Caco-2 (cell line): Measurements from ENCODE around the gene ABCA1. TPM values are rescaled to one million over a fixed set of nuclear protein-coding genes. Genes with fewer than 3 reads are reported as not detected.

Experiments
- BruUV-seq: library from RNA; stranded (reverse); fragments of 400-500 nt; replicated peaks from 2 replicates; lab custom pipeline; 2021; lab: Mats Ljungman, UMichigan
- CTCF ChIA-PET: fragments of 300-600 bp; sonication (Branson Sonifier 250); formaldehyde crosslinking; loops from one replicate; lab custom pipeline; 2022; ENCODE audit warnings: antibody characterized with exemption; lab: Charles Lee
- POLR2A ChIA-PET: fragments of 300-600 bp; sonication (Branson Sonifier 250); formaldehyde crosslinking; loops from one replicate; lab custom pipeline; 2022; ENCODE audit warnings: antibody characterized with exemption; lab: Charles Lee
- DNase-seq, 2 experiments: peaks; one replicate each; pipeline versions ENCODE4 v3.0.0 to v3.0.0-alpha.2; 2020 to 2022
- H3K27me3 ChIP-seq: replicated peaks from 2 replicates; pipeline ENCODE4 v1.6.0; 2011; ENCODE audit warnings: low read length; ENCODE audit not compliant: control insufficient read depth, insufficient read depth
- H3K36me3 ChIP-seq: 2 replicates; pipeline ENCODE4 v1.5.1; 2011; ENCODE audit warnings: low read length; ENCODE audit not compliant: control insufficient read depth, insufficient read depth
- H3K4me1 ChIP-seq: fragments of 250-450 bp; sonication (Bioruptor Pico); 2 replicates; pipeline ENCODE4 v1.5.1; 2020; ENCODE audit warnings: mild to moderate bottlenecking
- H3K4me3 ChIP-seq: 2 replicates; pipeline ENCODE4 v1.5.1; 2011; ENCODE audit warnings: low read depth, mild to moderate bottlenecking, control low read depth, low read length
- H3K9me3 ChIP-seq: fragments of 250-450 bp; sonication (Bioruptor Pico); 2 replicates; pipeline ENCODE4 v1.5.1; 2020; ENCODE audit warnings: mild to moderate bottlenecking, moderate library complexity
- H3K27ac Mint-ChIP-seq: one replicate; pipeline ENCODE4 v1.8.0; 2022; ENCODE audit warnings: mixed read lengths; ENCODE audit not compliant: unreplicated experiment
- H3K27me3 Mint-ChIP-seq: one replicate; pipeline ENCODE4 v1.8.0; 2022; ENCODE audit warnings: mixed read lengths; ENCODE audit not compliant: insufficient read depth, unreplicated experiment
- H3K36me3 Mint-ChIP-seq: one replicate; pipeline ENCODE4 v1.8.0; 2022; ENCODE audit warnings: mild to moderate bottlenecking, mixed read lengths; ENCODE audit not compliant: insufficient read depth, unreplicated experiment
- H3K4me1 Mint-ChIP-seq: one replicate; pipeline ENCODE4 v1.8.0; 2022; ENCODE audit warnings: low read depth, mixed read lengths; ENCODE audit not compliant: unreplicated experiment
- H3K4me3 Mint-ChIP-seq: one replicate; pipeline ENCODE4 v1.8.0; 2022; ENCODE audit warnings: mild to moderate bottlenecking, moderate library complexity, mixed read lengths; ENCODE audit not compliant: unreplicated experiment
- H3K9me3 Mint-ChIP-seq: one replicate; pipeline ENCODE4 v1.8.0; 2022; ENCODE audit warnings: mixed read lengths; ENCODE audit not compliant: unreplicated experiment
- CTCF ChIP-seq, 2 experiments: fragments of 200-600 bp in 1 of 2; IDR thresholded peaks; 1 replicate in 1 of 2; 2 replicates in 1 of 2; pipeline versions ENCODE4 v1.5.1 to v1.8.0; 2011 to 2022; ENCODE audit warnings: antibody characterized with exemption in 1 of 2, control low read depth in 1 of 2, inconsistent platforms in 1 of 2, low read depth in 1 of 2, low read length in 1 of 2, mild to moderate bottlenecking in 1 of 2, moderate library complexity in 1 of 2; ENCODE audit not compliant: insufficient read depth in 1 of 2, severe bottlenecking in 1 of 2, unreplicated experiment in 1 of 2
- intact Hi-C: fragments of 100-400 bp; cut with micrococcal nuclease; formaldehyde crosslinking; loops from one replicate; pipeline ENCODE4 v1.10.0; 2022; ENCODE audit not compliant: unreplicated experiment
- total RNA-seq: library from RNA; stranded (reverse); gene quantifications from 2 replicates; pipeline ENCODE4 v1.2.3, GENCODE V29; 2022

ABCA1 gene
- total RNA-seq, 1 experiment from 2014 or later = 14.0 TPM

GRCh38 chr9:104795082-104795481 is 132.9 kb downstream of the ABCA1 start:
- no peak for TF ChIP-seq CTCF (IDR thresholded peaks at IDR 0.05; ENCODE audit: insufficient read depth in 1 of 2, low read depth in 1 of 2, low read length in 1 of 2, severe bottlenecking in 1 of 2, unreplicated experiment in 1 of 2)
- POLR2A ChIA-PET = no interaction called here

GRCh38 chr9:104794070-104794469 is 133.9 kb downstream of the ABCA1 start:
- no peak overlapping the region for H3K4me3 Mint-ChIP-seq
- POLR2A ChIA-PET = no interaction called here
- no peak for TF ChIP-seq CTCF (IDR thresholded peaks at IDR 0.05; ENCODE audit: insufficient read depth in 1 of 2, low read depth in 1 of 2, low read length in 1 of 2, severe bottlenecking in 1 of 2, unreplicated experiment in 1 of 2)
- no peaks in the 10 kb centered on the region for H3K4me1 Mint-ChIP-seq
- intact Hi-C loops = no loop called here
- no peak overlapping the region for H3K27ac Mint-ChIP-seq
- Histone ChIP-seq H3K4me1 (no peaks in the 10 kb centered on the region), H3K36me3 (peaks cover 5% of the 10 kb centered on the region), H3K9me3 (no peaks in the 10 kb centered on the region), H3K27me3 (no peaks in the 10 kb centered on the region), H3K4me3 (no peak overlapping the region)
- H3K9me3 Mint-ChIP-seq = no peaks in the 10 kb centered on the region
- BruUV-seq = no TSS peak
- H3K36me3 Mint-ChIP-seq = peaks cover 27% of the 10 kb centered on the region
- H3K27me3 Mint-ChIP-seq = no peaks in the 10 kb centered on the region
- no peak for DNase-seq
- CTCF ChIA-PET = no interaction called here

More at GRCh38 chr9:104795082-104795481, 132.9 kb downstream of the ABCA1 start:
- Mint-ChIP-seq H3K27ac (no peak overlapping the region), H3K36me3 (peaks cover 27% of the 10 kb centered on the region), H3K27me3 (no peaks in the 10 kb centered on the region), H3K4me1 (no peaks in the 10 kb centered on the region), H3K9me3 (no peaks in the 10 kb centered on the region), H3K4me3 (no peak overlapping the region)
- intact Hi-C loops = no loop called here
- Histone ChIP-seq H3K4me3 (no peak overlapping the region), H3K27me3 (no peaks in the 10 kb centered on the region), H3K4me1 (no peaks in the 10 kb centered on the region), H3K36me3 (peaks cover 5% of the 10 kb centered on the region), H3K9me3 (no peaks in the 10 kb centered on the region)
- DNase-seq = no peak
- BruUV-seq = no TSS peak
- CTCF ChIA-PET = no interaction called here

- Mint-ChIP-seq H3K4me1 (no peaks in the 10 kb centered on the region), H3K36me3 (peaks cover 27% of the 10 kb centered on the region), H3K9me3 (no peaks in the 10 kb centered on the region), H3K27ac (no peak overlapping the region), H3K27me3 (no peaks in the 10 kb centered on the region), H3K4me3 (no peak overlapping the region)
- no TSS peak for BruUV-seq
- no peak for DNase-seq
- intact Hi-C loops = no loop called here
- no peaks in the 10 kb centered on the region for H3K9me3 ChIP-seq
- CTCF ChIA-PET = no interaction called here
- no peaks in the 10 kb centered on the region for H3K27me3 ChIP-seq
- no peak for TF ChIP-seq CTCF (IDR thresholded peaks at IDR 0.05; ENCODE audit: insufficient read depth in 1 of 2, low read depth in 1 of 2, low read length in 1 of 2, severe bottlenecking in 1 of 2, unreplicated experiment in 1 of 2)
- H3K36me3 ChIP-seq = peaks cover 4% of the 10 kb centered on the region
- H3K4me3 ChIP-seq = no peak overlapping the region
- POLR2A ChIA-PET = no interaction called here
- H3K4me1 ChIP-seq = no peaks in the 10 kb centered on the region
Observed at GRCh38 chr9:104788251-104788650, 139.7 kb downstream of the ABCA1 start.
